Activated gamma-delta T cell treated with Interleukin-2 at 50 U/mL for 16 hours (primary cell): ENCODE measurements around the gene LRRC14B.
"Not testable (repeated sequence)": the region's sequence is repeated elsewhere in the genome, so short reads cannot be mapped to it uniquely, and the experiment has no call there.

Source experiments
- DNase-seq: peaks from one replicate; pipeline ENCODE4 v3.0.0-alpha.2; 2020

Gene LRRC14B

GRCh38 chr5:243683-244367, 52.5 kb downstream of the LRRC14B start:
- not testable (repeated sequence) for DNase-seq

GRCh38 chr5:245717-246116, 54.4 kb downstream of the LRRC14B start:
- DNase-seq = not testable (repeated sequence)
